Activated CD4-positive, CD25-positive, alpha-beta regulatory T cell (primary cell): Measurements from ENCODE around the gene CD99.

Source experiments
- DNase-seq, 4 experiments: peaks; one replicate each; lab custom pipeline; 2025; lab: John Stamatoyannopoulos, UW

CD99 gene

DNA sequence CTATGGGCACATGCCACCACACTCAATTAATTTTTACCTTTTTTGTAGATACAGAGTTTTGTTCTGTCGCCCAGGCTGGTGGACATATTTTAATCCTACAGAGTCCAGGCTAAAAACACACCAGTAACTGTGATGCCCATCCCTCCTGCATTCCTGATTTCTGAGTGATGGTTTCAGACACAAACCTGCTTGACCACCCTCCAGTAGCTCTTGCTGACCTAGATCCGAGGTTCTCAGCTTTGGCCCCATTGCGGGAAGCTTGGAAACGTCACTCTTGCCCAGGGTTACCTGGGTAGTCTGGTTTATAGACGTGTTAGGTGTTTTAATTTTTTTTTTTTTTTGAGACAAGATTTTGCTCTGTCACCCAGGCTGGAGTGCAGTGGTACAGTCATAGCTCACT lies 7.5 kb downstream of the CD99 start:
- DNase-seq, result no peak

DNA sequence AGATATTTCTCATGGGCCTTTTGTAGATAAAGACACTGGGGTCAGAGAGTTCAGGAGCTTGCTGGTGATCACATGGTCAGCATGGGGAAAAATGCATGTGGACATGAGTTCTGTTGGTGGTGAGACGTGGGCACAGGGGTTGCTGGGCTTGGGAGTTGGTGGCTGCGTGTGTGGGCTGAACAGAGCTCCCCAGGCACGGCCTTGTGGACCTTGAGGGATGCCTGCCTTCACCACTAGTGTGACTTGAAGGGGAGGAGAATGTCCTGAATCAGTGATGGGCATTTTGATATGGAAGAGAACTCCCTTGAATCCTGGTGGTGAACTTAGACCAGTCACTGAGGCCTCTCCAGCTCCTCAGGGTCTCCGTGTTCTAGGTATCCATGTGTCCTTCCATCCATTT lies 8.9 kb downstream of the CD99 start:
- no peak for DNase-seq

DNA sequence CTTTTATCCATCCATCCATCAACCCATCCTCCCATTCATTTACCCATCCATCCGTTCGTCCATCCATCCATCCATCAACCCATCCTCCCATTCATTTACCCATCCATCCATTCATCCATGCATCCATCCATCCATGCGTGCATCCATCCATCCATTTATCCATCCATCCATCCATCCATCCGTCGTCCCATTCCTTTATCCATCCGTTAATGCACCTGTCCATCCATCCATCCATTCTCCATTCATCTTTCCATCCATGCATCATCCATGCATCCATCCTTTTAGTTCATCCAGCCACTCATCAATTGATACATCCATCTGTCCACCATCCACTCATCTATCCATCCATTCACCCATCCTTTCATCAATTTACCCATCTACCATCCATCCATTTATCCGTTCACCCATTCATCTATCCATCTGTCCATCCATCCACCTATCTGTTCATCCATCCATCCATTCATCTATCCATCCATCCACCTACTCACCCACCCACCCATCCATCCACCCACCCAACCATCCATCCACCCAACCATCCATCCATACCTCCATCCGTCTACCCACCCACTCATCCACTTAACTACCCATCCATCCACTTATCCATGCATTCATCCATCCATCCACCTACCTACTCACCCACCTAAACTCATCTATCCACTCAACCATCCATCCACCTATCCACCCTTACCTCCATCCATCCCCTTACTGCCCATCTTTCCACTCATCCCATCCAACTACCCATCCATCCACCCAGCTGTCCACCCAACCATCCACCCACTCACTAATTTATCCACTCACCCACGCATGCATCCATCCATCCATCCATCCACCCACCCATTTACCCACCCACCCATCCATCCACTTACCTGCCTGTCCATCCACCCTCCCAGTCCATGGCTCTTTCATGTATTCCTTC lies 9.6 kb downstream of the CD99 start:
- no peak for DNase-seq

DNA sequence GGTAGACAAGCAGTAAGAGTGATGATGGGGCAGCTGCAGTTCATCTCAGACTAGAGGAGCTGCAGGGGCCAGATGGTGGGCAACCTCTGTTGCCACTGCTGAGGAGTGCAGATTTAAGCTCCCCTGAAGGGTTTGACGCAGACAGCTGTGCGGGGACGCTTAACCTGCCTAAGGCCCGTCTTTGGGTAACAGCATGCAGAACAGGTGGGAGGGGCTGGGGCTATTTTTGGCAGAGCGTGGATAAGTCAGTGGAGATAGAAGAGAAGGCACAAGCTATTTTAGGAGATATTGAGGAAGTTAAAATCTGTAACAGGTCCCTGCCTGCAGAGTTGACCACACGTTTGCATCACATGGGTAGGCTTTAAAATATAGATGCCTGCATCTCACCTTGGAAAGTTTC lies 10.5 kb downstream of the CD99 start:
- DNase-seq, result no peak

DNA sequence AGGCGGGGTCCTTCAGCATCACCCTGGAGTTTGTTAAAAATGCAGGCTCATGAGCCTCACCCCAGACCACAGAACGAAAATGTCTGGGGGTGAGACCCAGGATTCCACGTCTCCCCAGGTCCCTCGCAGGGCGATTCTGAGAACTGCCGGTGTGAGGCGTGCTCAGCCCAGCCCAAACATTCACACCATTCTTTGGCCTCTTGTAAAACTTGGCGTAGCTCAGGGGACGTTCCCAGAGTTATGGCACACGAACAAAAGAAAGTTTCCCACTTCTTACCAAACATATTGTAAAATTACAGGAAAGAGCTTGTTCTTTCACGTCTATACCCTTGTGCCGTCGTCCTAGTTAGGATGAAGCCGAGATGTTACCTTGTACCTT lies 12.9 kb downstream of the CD99 start:
- no peak for DNase-seq

DNA sequence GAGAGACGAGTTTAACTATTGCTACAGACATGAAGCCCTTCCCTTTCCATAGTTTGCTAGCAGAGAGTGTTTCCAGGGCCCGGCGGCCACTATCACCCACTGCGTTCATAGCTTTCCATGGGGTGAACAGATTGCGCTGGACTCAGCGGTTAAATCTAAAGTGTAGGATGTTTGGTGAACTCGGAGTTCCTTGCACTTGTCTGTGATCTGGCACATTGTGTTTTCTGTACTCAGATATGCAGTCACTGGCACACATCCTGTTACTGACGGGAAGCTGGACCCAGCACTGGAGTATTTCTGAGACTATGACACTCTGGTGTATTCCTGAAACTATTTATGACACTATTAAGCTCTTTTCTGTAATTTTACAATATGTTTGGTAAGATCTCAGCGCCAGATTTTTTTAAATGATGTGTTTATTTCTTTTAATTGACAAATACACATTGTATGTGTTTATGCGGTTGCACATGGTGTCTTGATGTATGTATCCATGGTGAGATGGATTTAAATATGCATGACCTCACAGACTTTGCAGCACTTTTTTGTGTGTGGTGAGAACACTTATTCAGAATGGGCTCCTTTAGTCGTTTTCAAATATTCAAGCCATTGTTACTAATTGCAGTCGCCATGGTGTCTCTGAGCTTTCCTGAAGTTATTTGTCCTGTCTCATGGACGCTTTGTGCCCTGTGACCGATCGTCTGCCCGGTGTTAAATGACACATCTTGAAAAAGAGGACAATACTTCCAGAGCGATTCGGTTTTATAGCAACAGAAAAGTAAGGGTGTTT lies 14.1 kb downstream of the CD99 start:
- no peak for DNase-seq

DNA sequence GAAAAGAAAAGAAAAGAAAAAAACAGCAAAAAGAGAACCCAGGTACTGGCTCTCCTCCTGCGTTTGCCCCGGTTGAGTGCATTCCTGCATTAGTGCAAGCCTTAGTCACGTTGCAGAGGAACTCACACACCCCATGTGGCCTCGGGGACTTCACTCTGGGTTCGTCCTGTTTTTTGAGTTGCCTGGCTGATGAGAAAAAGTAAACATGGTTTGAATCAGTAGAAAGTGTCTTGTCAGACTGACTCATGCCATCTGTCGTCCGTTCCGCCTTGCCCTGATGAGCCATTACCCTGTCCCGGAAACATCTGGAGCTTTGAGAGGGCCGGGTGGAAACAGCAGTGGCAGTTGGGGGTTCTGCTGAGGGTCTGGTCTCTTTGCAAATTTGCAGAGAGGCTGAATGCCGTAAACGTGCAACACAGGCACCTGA lies 16.3 kb downstream of the CD99 start:
- DNase-seq, result no peak

DNA sequence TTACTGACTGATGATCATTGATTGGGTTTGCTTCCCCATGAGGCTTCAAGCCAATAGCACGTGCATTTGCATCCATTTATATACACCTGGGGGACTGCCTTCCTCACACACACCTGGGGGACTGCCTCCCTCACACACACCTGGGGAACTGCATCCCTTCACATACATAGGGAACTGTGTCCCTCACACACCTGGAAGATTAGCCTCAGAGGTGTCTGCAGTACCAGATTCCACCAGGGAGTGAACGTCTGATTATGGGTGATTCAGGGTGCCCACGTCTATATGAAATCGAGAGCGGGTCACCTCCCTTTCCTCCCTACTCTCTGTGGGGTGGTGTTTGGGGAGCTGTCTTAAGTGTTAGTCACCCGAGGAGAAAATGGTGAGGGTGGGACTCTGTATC lies 16.9 kb downstream of the CD99 start:
- no peak for DNase-seq

DNA sequence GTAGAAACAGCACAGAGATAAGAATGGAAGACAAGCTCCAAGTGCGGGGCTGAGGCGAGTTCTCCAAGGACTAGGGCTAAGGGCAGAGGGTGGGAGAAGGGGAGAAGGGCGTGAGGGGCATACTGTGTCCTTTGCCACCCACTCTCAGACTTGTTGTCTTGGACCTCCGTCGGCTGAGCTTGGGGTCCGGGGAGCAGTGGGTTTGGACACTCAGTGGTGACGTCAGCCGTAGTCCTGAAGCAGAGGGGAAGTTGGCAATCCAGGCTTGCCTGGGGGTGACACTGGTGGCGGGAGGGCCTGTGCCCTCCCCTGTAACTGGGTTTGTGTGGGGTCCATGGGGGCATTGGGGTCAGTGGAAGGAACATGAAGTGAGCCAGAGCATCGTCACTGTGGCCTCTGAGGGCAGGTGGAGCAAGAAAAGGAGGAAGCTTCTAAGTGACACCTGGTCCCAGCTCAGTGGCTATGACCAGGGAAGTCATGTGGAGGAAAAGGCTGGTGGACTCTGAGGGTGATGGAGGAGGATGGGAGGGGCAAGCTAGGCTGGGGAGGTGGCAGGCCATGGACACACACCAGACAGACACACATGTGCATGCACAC lies 17.6 kb downstream of the CD99 start:
- DNase-seq, result no peak

DNA sequence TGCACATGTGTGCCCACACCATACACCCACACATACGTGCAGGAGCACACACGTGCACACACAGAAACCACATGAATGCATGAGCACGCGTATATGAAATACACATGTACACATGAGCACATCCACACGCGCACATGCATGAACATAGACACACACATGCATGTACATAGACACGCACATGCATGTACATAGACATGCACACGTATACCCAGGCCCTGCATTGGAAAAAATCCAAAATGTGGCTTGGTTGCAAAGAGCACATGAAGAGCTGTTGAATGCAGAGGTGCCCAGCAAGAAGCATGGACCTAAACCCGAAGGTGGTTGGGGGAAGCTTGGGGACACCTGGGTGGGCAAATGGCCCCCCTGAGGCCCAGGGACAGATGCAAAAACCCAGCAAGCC lies 18.5 kb downstream of the CD99 start:
- no peak for DNase-seq

DNA sequence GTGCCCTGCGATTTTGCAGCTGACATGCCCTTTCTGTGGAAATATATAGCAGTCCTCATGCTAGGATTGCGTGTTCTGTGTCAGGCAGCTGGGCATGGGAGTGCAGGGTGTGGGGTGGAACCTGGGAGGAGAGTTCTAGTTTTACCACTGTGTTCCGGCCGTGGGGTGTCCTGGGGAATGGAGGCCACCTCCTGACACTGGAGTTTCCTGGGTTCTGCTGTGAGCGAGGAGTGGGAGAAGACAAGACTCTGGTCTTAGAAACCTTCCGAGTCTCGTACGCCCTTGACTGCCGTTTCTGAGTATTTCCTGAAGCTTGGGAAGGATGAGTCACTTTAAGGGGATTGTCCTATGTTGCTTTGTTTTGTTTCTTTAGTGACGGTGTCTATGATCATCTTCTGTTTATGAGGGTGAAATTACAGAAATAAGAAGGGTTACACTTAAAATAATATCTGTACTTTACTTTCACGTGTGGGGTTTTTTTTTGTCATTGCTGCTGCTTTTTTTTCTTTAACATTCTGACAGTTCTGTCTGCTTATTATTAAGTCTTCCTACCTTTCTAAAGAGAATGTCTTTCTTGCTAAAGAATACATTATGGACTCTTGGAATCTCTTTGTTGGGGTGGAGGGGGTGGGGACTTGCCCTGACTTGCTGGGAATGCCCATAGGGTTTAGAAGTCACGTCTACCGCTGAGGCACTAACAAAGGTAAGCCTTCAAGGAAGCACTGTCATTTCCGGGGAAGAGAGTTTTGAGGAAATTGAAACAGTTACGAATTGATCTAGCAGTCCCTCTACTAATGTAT lies 19.1 kb downstream of the CD99 start:
- no peak for DNase-seq

DNA sequence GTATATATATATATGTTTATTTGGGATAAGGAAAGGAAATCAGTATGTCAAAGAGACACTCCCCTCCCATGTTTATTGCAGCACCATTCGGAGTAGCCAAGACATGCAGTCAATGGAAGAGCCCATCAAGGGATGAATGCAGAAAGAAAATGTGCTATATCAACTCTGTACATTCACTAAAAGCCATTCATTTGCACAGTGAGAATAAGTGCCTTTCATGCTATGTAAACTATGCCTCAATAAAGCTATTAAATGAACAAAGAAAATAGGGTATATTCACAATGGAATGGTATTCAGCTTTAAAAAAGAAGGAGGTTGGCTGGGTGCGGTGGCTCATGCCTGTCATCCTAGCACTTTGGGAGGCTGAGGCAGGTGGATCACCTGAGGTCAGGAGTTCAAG lies 20.3 kb downstream of the CD99 start:
- DNase-seq, result no peak

DNA sequence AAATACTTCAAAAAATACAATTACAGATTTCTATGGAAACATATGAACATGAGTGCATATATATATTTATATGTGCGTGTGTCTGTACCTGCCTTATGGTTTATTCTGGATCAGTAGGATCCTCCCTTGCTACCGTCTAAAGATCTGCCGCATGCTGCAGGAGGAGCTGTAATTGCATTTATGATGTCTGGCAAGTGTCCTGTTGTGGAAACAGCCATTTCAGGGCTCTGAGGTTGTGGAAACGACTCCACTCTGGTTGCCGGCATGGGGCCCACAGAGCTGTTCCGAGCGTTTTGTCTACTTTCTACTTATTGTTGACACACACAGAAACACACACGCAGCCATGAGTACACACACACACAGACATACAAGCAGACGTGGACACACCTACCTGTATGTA lies 21.3 kb downstream of the CD99 start:
- no peak for DNase-seq

DNA sequence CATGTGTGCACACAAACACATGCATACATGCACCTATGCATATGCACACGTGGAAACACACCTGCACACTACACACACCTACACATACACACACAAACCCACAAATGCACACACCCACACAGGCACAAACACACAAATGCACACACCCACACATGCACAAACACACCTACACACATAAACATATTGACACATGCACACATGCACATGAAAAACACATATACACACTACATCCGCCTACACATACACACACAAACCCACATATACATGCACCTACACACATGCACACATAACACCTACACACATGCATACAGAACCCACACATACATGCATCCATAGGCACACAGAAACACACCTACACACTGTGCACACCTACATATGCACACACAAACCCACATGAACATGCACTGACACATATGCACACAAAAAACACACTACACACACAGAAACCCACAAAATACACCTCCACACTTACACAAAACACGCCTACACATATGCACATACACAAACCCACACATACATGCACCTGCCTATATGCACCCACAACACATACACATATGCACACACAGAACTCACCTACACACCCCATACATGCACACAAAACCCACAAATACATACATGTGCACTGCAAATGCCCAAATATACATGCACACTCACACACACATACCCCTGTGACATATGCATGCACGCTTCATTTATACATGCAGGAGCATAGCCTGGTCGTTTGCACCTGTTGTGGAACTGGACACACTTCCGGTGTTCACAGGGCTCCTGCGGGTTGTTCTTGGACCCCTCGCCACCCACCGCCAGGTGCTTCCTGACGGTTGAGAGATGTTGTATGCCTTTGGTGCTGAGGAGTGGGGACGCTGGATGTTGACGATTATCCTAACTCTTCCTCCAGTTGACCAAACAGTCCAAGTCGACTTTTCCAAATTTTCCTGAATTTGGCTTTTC lies 22.1 kb downstream of the CD99 start:
- DNase-seq, result no peak

DNA sequence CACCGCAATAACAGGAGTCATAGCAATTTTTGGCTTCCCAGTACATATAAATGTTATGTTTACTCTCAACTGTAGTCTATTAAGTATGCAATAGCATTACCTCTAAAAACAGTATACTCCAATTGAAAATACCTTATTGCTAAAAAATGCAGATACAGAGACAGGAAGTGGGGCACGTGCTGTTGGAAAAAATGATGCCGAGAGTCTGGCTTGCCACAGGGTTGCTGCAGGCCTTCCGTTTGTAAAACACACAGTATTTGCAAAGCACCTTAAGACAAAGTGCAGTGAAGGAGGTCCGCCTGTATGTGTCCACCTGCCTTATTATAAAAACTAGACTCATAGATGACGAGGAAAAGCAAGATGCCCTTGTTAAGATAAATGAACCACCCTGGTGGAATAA lies 23.5 kb downstream of the CD99 start:
- DNase-seq, result no peak

DNA sequence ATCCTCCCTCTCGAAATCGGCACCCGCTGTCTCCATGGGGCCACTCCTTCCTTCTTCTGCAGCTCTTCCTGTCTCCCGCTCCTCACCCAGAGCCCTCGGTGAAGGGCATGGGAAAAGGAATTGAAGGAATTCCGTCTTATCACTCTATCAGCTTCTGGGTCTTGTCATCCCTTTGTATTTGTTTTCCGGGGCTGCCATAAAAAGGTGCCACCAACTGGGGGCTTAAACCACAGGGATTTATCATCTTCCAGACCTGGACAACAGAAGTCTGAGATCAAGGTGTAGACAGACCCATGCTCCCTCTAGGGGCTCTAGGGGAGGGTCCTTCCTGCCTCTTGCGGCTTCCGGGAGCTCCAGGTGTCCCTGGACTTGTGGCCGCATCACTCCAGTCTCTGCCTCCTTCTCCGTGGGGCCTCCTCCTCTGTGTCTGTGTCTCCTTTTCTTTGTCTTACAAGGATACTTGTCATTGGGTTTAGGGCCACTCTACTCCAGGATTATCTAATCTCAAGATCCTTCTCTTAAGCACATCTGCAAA lies 24.0 kb downstream of the CD99 start:
- no peak for DNase-seq

DNA sequence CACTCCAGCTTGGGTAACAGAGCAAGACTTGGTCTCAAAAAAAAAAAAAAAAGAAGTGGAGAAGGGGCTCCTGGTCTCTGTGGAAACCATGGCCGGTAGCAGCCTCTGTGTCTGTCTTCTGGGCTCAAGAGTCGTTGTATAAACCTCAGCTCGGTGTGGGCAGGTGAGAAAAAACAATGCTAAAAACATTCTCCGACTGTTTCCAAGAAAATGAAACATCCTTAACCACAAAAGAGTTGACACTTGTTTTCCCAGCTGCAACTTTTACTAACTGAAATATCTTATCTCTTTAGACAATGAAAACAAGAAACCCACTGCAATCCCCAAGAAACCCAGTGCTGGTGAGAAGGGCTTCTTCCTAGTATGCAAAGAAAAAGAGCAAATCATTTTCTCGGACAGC lies 26.2 kb downstream of the CD99 start:
- DNase-seq, result no peak

DNA sequence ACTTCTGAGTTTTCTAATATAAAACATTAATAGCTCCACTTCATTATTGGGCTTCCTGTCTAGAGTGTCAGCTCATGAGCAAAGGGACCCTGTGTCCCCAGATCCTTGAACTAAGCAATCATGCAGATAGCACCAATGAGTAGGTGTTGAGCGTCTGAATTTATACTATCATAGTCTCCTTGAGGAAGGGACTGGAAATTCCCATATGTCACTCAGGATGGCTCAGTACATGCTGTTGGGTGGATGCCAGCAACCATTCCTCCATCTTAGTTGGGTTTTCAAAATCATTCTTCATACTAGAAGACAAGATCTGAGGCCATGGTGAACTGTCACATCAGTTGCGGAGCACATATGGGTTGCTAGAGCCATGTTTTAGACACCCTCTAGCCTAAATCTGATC lies 27.7 kb downstream of the CD99 start:
- DNase-seq, result no peak

DNA sequence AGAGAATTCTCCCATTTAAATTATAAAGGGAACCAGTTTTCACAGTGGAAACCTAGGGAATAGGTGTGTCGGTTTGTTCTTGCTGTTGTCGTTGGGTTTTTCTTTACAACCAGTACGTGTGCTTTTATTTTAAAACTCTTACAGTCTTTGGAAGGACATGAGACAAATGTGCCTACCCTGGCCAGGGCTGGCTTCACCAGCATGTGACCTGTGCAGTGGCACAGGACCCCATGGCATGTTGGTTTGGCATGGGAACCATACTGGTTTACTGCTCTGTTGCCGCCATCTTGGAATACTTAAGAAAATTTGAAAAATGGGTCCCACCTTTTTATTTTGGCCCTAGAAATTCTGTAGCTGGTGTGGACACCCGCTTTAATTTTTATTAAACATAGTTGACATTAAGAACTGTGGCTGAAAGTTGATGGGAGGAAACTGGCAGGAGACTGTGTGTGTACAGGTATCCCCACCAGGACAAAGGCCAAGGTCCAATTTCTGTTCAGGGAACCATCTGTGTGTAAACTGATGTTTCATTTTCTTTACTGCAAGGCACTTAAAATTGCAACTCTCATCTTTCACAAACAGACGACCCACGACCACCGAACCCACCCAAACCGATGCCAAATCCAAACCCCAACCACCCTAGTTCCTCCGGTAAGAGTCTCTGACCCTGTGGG lies 28.8 kb downstream of the CD99 start:
- no peak for DNase-seq

DNA sequence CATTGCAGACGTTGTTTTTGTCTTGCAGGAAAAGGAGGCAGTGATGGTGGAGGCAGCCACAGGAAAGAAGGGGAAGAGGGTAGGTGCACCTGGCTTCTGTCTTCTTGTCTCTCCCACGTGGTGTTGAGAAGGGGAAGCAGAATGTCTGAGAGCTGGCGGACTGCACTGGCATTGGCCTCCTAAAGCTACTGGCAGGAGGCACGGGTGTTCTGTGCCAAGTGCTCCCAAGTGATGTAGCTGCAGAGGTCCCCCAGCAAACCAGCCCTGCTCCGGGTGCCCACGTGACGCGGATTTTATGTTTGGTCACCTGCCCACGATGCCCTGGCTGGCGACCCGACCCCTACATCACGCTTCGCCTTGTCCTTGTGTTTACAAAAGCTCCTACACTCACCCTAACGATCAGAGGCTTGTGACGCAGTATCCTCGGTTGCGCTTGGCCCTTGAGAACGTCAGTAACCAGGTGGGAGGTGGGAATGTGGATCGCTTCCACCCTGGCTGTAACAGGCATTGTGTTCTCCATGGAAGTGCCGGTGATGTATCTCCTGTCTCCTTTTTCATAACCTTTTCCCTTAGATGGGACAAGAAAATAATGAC lies 32.3 kb downstream of the CD99 start:
- DNase-seq, result no peak
